ENCODE measurements around the gene CPNE1. TPM values are rescaled to one million over a fixed set of nuclear protein-coding genes. Genes with fewer than 3 reads are reported as not detected.

Gene CPNE1
- total and polyA plus RNA-seq, 10 of the 15 experiments (the other 5 are each of a cell fraction or from before 2014, with no cell fraction given) = 84.9 to 209 (median 146) TPM

DNA sequence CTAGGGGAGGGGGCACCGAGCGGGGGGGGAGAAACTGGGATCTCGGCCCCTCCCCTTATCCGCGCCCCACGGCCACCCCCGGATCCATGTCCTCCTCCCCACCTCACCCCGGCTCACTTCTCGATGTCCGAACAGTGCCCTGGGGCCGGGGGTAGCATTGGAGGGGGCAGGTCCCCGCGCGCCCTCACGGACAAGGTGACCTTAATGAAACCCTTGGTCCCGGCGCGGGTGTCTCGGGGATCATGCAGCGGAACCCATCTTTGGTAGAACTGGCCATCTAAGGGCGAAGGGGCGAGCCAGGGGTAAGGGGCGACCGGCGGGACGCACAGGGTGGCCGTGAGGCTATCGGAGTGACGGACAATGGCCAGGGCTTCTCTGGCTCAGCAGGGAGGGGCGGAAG lies 62.7 kb downstream of the CPNE1 start:
- DNase-seq (ENCODE audit: low read depth, low spot score) = no peak
- H3K4me1 ChIP-seq (ENCODE audit: control insufficient read depth, insufficient read depth, low read length) = peaks cover 14% of the 10 kb centered on the region
- ChIA-PET RAD21 (ENCODE audit: unreplicated experiment) (interaction anchor here (1.0 to 1.5 kb wide), 5 partner anchors 14 to 351 kb away, joined by 3 to 11 read pairs (median 4); partner anchors contain the start of gene SPAG4), SMC1A (ENCODE audit: uncharacterized antibody, unreplicated experiment) (interaction anchor here (1.0 to 1.1 kb wide), 2 partner anchors 18 to 125 kb away, joined by 3 to 5 read pairs; no protein-coding TSS in a partner anchor), POLR2A (no interaction called here), CTCF (interaction anchor here (0.9 to 3.7 kb wide), 10 partner anchors 14 to 391 kb away, joined by 3 to 17 read pairs (median 3); partner anchors contain the start of genes SCAND1 and SPAG4)
- WGBS (ENCODE audit: insufficient coverage, insufficient replicate concordance, low lambda C conversion rate, missing lambda C conversion rate) = 86% methylated on average over 14 of the region's 30 CpGs
- no peaks in the 10 kb centered on the region for H4K20me1 ChIP-seq (ENCODE audit: control insufficient read depth, insufficient read depth)
- H3K4me2 ChIP-seq (ENCODE audit: control insufficient read depth, insufficient read depth) = peak overlapping the region; percentile 87
- no TSS peak for BruUV-seq (replicated peaks)
- no peak for FAIRE-seq
- in situ Hi-C loops (cut with MboI) = no loop called here
- H3K9ac ChIP-seq (ENCODE audit: control insufficient read depth, insufficient read depth, low read length) = no peak overlapping the region
- no peak for ATAC-seq
- H3K79me2 ChIP-seq (ENCODE audit: control insufficient read depth, insufficient read depth, low read length) = no peaks in the 10 kb centered on the region
- H3K27me3 ChIP-seq (replicated peaks in 1 of 2; ENCODE audit: control insufficient read depth in 2 of 2, insufficient read depth in 2 of 2, low read length in 1 of 2) = peaks cover 9 to 11% of the 10 kb centered on the region in 2 experiments; a peak in 3 of 4 replicates
- no peak overlapping the region for H3K27ac ChIP-seq (ENCODE audit: control insufficient read depth, insufficient read depth)
- peak overlapping the region; percentile 87; the same call in 1 of the 2 replicates for H2AFZ ChIP-seq (ENCODE audit: control insufficient read depth, low read depth, low read length)
- H3K4me3 ChIP-seq = peak overlapping the region; percentile 57; the same call in 1 of the 2 replicates
- no peaks in the 10 kb centered on the region for H3K9me3 ChIP-seq (replicated peaks; ENCODE audit: control insufficient read depth, insufficient read depth, low read length)
- H3K36me3 ChIP-seq (ENCODE audit: control insufficient read depth in 2 of 2, insufficient read depth in 2 of 2, low read length in 1 of 2) = no peaks in the 10 kb centered on the region
- TF ChIP-seq, protein P1, sequence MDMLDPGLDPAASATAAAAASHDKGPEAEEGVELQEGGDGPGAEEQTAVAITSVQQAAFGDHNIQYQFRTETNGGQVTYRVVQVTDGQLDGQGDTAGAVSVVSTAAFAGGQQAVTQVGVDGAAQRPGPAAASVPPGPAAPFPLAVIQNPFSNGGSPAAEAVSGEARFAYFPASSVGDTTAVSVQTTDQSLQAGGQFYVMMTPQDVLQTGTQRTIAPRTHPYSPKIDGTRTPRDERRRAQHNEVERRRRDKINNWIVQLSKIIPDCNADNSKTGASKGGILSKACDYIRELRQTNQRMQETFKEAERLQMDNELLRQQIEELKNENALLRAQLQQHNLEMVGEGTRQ (IDR thresholded peaks at IDR 0.05; ENCODE audit: borderline replicate concordance, low read depth, low read length) = no peak
- peak; percentile 2 for TF ChIP-seq SUZ12 (IDR thresholded peaks at IDR 0.05; ENCODE audit: unreplicated experiment)
- intact Hi-C loops (cut with micrococcal nuclease; ENCODE audit: unreplicated experiment) = loop anchor here (5.0 kb wide), 1 partner anchor 95 kb away; the partner anchor contains the start of genes NFS1 and ROMO1

All from GM12878 (cell line).